Measurements from ENCODE around the gene FUT7. TPM values are rescaled to one million over a fixed set of nuclear protein-coding genes. Genes with fewer than 3 reads are reported as not detected.

The FUT7 gene
- total RNA-seq, 4 donors from 2014 or later: not detected

DNA sequence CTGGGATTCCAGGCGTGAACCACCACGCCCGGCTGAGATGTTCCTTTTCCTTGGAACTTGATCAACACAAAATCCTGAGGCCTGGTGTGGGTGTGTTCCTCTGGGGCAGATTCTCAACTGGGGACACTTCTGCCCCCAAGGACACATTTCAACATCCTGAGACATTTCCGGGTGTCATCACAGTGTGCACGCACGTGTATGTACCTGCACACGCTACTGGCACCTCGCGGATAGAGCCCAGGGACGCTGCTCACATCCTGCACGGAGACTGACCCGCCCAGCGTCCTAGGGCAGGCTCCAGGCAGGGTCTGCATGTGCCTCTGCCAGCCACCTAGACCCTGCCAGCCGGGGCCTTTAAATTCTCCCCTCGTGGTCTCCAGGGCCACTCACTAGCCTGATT lies 30.5 kb upstream of the FUT7 start:
- Histone ChIP-seq H3K27me3 (no peaks in the 10 kb centered on the region), H3K36me3 (no peaks in the 10 kb centered on the region), H3K9me3 (no peaks in the 10 kb centered on the region), H3K4me1 (no peaks in the 10 kb centered on the region), H3K4me3 (no peak overlapping the region), H3K27ac (no peak overlapping the region)
- no peak for DNase-seq
- TF ChIP-seq, protein P1, sequence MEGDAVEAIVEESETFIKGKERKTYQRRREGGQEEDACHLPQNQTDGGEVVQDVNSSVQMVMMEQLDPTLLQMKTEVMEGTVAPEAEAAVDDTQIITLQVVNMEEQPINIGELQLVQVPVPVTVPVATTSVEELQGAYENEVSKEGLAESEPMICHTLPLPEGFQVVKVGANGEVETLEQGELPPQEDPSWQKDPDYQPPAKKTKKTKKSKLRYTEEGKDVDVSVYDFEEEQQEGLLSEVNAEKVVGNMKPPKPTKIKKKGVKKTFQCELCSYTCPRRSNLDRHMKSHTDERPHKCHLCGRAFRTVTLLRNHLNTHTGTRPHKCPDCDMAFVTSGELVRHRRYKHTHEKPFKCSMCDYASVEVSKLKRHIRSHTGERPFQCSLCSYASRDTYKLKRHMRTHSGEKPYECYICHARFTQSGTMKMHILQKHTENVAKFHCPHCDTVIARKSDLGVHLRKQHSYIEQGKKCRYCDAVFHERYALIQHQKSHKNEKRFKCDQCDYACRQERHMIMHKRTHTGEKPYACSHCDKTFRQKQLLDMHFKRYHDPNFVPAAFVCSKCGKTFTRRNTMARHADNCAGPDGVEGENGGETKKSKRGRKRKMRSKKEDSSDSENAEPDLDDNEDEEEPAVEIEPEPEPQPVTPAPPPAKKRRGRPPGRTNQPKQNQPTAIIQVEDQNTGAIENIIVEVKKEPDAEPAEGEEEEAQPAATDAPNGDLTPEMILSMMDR (IDR thresholded peaks at IDR 0.05): no peak
- TF ChIP-seq POLR2A (IDR thresholded peaks at IDR 0.05): no peak
- intact Hi-C loops (cut with DNase I; ENCODE audit: low total_unique reads): no loop called here

GRCh38 chr9:137058521-137059234 lies 26.8 kb upstream of the FUT7 start:
- DNase-seq: no peak
- Histone ChIP-seq H3K27ac (no peak overlapping the region), H3K4me3 (no peak overlapping the region), H3K36me3 (no peaks in the 10 kb centered on the region), H3K4me1 (peaks cover 6 to 23% of the 10 kb centered on the region in 2 donors), H3K27me3 (no peaks in the 10 kb centered on the region), H3K9me3 (no peaks in the 10 kb centered on the region)
- intact Hi-C loops (cut with DNase I; ENCODE audit: low total_unique reads): no loop called here
- no peak for TF ChIP-seq POLR2A (IDR thresholded peaks at IDR 0.05)
- TF ChIP-seq, protein P1 (IDR thresholded peaks at IDR 0.05): no peak

GRCh38 chr9:137057545-137057944 lies 25.7 kb upstream of the FUT7 start:
- TF ChIP-seq POLR2A (IDR thresholded peaks at IDR 0.05): no peak

DNA sequence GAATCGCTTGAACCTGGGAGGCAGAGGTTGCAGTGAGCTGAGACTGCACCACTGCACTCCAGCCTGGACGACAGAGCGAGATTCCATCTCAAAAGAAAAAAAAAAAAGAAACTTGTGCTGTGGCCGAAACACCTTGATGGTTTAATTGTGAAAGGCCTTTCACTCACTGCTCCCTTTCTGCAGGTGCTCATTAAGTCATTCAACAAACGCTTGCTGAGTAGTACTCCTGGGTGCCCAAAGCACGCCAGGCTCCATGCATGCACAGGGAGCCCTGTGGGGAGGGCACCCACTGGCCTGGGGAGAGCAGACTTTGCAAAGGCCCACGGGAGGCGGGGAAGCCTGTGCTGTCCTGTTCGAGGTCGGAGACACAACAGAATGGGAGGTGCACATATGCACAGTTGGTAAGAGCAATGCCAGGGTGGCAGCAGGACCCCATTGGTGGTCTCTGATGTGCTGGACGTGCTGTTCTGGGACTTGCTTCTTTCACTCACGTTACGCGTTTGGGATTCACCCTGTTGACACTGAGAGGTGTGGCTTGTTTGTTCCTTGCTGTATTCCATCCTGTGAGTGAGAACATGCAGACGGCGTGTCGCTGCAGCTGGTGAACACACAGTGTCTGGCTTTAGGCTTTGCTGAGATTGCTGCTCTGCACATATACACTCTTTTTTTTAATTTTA lies 25.0 kb upstream of the FUT7 start:
- Histone ChIP-seq H3K4me1 (peaks cover 6 to 29% of the 10 kb centered on the region in 2 donors), H3K4me3 (no peak overlapping the region), H3K36me3 (no peaks in the 10 kb centered on the region), H3K27me3 (peaks cover 0 to 5% of the 10 kb centered on the region in 2 donors), H3K27ac (no peak overlapping the region), H3K9me3 (no peaks in the 10 kb centered on the region)
- no peak for TF ChIP-seq POLR2A (IDR thresholded peaks at IDR 0.05)
- TF ChIP-seq, protein P1 (IDR thresholded peaks at IDR 0.05): no peak
- intact Hi-C loops (cut with DNase I; ENCODE audit: low total_unique reads): no loop called here
- no peak for DNase-seq

More at GRCh38 chr9:137057545-137057944, 25.7 kb upstream of the FUT7 start:
- Histone ChIP-seq H3K27ac (no peak overlapping the region), H3K9me3 (no peaks in the 10 kb centered on the region), H3K27me3 (peaks cover 0 to 5% of the 10 kb centered on the region in 2 donors), H3K4me1 (peaks cover 6 to 29% of the 10 kb centered on the region in 2 donors), H3K4me3 (no peak overlapping the region), H3K36me3 (no peaks in the 10 kb centered on the region)
- intact Hi-C loops (cut with DNase I; ENCODE audit: low total_unique reads): no loop called here
- DNase-seq: no peak

GRCh38 chr9:137055385-137056364 lies 23.8 kb upstream of the FUT7 start:
- DNase-seq: peak; percentile 89 to 94
- Histone ChIP-seq H3K27me3 (peaks cover 0 to 5% of the 10 kb centered on the region in 2 donors), H3K4me1 (peaks cover 6 to 29% of the 10 kb centered on the region in 2 donors), H3K9me3 (no peaks in the 10 kb centered on the region), H3K4me3 (no peak overlapping the region), H3K27ac (peak overlapping the region; percentile 58 to 65), H3K36me3 (no peaks in the 10 kb centered on the region)
- intact Hi-C loops (cut with DNase I; ENCODE audit: low total_unique reads): no loop called here
- TF ChIP-seq, protein P1 (IDR thresholded peaks at IDR 0.05): no peak
- TF ChIP-seq POLR2A (IDR thresholded peaks at IDR 0.05): no peak
